Measurements from ENCODE around the gene GRK5. TPM values are rescaled to one million over a fixed set of nuclear protein-coding genes. Genes with fewer than 3 reads are reported as not detected.
"Not testable (repeated sequence)": the region's sequence is repeated elsewhere in the genome, so short reads cannot be mapped to it uniquely, and the experiment has no call there.

GRK5 gene
- total RNA-seq, 1 donor from 2014 or later: 77.6 TPM

DNA sequence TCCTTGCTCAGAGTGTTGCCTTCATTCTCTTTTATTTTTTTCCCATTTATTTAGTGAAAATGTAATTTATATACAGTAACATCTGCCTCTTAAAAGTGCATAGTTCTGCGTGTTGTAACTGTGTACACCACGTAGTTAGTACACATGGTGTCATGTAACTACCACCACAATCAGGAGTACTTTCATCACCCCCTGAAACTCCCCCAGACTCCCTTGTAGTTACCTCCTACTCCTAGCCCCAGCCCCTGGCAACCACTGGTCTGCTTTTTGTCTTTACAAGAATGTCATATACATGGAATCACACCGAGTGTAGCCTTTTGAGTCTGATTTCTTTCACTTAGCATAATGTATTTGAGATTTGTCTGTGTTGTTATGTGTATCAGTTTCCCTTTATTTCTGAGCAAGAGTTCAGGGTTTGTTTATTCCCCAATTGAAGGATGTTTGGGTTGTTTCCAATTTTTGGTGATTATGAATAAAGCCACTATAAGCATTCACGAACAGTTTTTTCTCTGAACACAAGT is 50.6 kb downstream of the GRK5 start:
- Mint-ChIP-seq H3K4me1 (ENCODE audit: low read depth, unreplicated experiment) (peaks cover 33% of the 10 kb centered on the region), H3K9me3 (ENCODE audit: unreplicated experiment) (peaks cover 9% of the 10 kb centered on the region), H3K27ac (ENCODE audit: unreplicated experiment) (peak overlapping the region; percentile 89), H3K4me3 (ENCODE audit: unreplicated experiment) (no peak overlapping the region), H3K27me3 (ENCODE audit: unreplicated experiment) (peaks cover 10% of the 10 kb centered on the region), H3K36me3 (ENCODE audit: unreplicated experiment) (peaks cover 6% of the 10 kb centered on the region)
- TF ChIP-seq, protein P1, sequence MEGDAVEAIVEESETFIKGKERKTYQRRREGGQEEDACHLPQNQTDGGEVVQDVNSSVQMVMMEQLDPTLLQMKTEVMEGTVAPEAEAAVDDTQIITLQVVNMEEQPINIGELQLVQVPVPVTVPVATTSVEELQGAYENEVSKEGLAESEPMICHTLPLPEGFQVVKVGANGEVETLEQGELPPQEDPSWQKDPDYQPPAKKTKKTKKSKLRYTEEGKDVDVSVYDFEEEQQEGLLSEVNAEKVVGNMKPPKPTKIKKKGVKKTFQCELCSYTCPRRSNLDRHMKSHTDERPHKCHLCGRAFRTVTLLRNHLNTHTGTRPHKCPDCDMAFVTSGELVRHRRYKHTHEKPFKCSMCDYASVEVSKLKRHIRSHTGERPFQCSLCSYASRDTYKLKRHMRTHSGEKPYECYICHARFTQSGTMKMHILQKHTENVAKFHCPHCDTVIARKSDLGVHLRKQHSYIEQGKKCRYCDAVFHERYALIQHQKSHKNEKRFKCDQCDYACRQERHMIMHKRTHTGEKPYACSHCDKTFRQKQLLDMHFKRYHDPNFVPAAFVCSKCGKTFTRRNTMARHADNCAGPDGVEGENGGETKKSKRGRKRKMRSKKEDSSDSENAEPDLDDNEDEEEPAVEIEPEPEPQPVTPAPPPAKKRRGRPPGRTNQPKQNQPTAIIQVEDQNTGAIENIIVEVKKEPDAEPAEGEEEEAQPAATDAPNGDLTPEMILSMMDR (IDR thresholded peaks at IDR 0.05; ENCODE audit: partially characterized antibody, unreplicated experiment): no peak
- no peak for DNase-seq

DNA sequence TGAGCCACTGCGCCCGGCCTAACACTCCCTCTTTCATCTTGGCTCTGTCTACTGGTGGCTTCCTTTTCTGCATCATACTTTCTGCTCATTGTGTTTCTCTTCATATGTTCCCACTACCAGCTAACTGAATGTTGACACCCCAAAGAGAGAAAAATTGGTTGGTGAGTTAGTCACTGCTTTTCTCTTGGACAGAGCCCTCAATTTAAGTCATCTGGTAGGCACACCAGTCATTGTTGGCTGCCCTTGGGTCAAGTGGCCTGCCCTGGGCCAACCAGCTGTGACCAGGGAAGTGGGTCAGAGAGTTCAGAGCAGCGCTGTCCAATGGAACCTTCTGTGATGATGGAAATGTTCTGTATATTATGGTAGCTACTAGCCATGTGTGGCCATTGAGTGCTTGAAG is 52.0 kb downstream of the GRK5 start:
- Mint-ChIP-seq H3K36me3 (ENCODE audit: unreplicated experiment) (peaks cover 6% of the 10 kb centered on the region), H3K9me3 (ENCODE audit: unreplicated experiment) (peaks cover 14% of the 10 kb centered on the region), H3K4me1 (ENCODE audit: low read depth, unreplicated experiment) (peaks cover 24% of the 10 kb centered on the region), H3K4me3 (ENCODE audit: unreplicated experiment) (no peak overlapping the region), H3K27me3 (ENCODE audit: unreplicated experiment) (peaks cover 14% of the 10 kb centered on the region), H3K27ac (ENCODE audit: unreplicated experiment) (peak overlapping the region; percentile 53)
- no peak for DNase-seq
- TF ChIP-seq, protein P1 (IDR thresholded peaks at IDR 0.05; ENCODE audit: partially characterized antibody, unreplicated experiment): no peak

DNA sequence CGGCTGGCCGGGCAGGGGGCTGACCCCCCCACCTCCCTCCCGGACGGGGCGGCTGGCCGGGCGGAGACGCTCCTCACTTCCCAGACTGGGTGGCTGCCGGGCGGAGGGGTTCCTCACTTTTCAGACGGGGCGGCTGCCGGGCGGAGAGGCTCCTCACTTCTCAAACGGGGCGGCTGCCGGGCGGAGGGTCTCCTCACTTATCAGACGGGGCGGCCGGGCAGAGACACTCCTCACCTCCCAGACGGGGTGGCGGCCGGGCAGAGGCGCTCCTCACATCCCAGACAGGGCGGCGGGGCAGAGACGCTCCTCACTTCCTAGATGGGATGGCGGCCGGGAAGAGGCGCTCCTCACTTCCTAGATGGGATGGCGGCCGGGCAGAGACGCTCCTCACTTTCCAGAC is 53.6 kb downstream of the GRK5 start:
- H3K36me3 Mint-ChIP-seq (ENCODE audit: unreplicated experiment); DNase-seq; H3K27ac Mint-ChIP-seq (ENCODE audit: unreplicated experiment); H3K4me3 Mint-ChIP-seq (ENCODE audit: unreplicated experiment): not testable (repeated sequence)
- Mint-ChIP-seq H3K4me1 (ENCODE audit: low read depth, unreplicated experiment) (peaks cover 26% of the 10 kb centered on the region), H3K27me3 (ENCODE audit: unreplicated experiment) (peaks cover 14% of the 10 kb centered on the region), H3K9me3 (ENCODE audit: unreplicated experiment) (peaks cover 14% of the 10 kb centered on the region)

DNA sequence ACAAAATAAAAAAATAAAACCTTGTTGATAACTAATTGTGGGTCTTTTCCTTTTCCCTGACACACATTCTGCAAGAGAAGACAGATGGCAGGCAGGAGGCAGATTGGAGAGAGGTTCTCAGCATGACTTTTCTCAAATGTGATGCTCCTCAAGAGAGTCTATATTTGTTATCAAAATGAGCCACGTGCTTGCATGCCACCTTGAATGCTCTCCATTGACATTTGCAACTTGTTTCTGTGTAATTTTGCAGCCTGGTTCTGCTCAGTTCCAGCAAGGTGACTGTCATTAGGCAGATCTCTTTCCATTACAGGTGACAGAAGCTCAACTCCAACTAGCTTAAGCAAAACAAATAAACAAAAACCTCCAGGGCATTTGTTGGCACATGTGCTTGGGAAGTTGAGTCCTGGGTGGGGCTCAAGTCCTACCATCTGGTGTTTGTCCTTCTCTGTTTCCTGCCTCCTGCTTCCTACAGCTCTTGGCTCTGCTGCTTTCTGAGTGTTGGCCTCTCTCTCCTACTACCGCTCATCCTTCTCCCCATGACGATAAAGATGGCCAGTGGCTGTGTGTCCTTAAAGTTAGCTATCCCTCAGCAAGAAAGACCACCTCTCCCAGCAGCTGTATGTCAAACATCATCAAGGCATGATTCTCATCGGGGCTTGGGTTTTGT is 56.7 kb downstream of the GRK5 start:
- H3K4me3 Mint-ChIP-seq (ENCODE audit: unreplicated experiment): peak overlapping the region; percentile 40
- H3K4me1 Mint-ChIP-seq (ENCODE audit: low read depth, unreplicated experiment): peaks cover 32% of the 10 kb centered on the region
- H3K9me3 Mint-ChIP-seq (ENCODE audit: unreplicated experiment): peaks cover 10% of the 10 kb centered on the region
- no peaks in the 10 kb centered on the region for H3K36me3 Mint-ChIP-seq (ENCODE audit: unreplicated experiment)
- TF ChIP-seq, protein P1 (IDR thresholded peaks at IDR 0.05; ENCODE audit: partially characterized antibody, unreplicated experiment): no peak
- H3K27me3 Mint-ChIP-seq (ENCODE audit: unreplicated experiment): peaks cover 11% of the 10 kb centered on the region
- DNase-seq: no peak
- H3K27ac Mint-ChIP-seq (ENCODE audit: unreplicated experiment): peak overlapping the region; percentile 78

DNA sequence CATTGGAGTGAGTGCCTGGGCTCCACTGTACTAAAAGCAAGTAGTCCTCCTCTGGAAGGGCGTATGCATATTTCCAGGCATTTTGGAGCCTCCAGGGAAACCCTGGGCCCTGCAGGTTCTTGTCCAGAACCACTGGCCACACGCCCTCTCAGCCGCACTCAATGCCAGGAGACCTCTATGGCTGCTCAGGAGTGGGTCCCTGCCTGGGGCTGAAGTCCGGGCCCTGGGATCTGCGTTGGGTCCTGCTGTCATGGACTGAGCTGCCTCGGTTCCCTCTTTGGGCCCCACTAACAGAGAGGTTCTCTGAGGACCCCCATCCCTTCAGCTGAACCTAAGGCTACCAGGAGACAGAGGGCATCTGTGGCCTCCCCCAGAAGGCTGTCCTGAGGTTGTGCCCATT is 58.3 kb downstream of the GRK5 start:
- no peak for DNase-seq
- Mint-ChIP-seq H3K4me1 (ENCODE audit: low read depth, unreplicated experiment) (peaks cover 36% of the 10 kb centered on the region), H3K27me3 (ENCODE audit: unreplicated experiment) (peaks cover 11% of the 10 kb centered on the region), H3K4me3 (ENCODE audit: unreplicated experiment) (no peak overlapping the region), H3K27ac (ENCODE audit: unreplicated experiment) (no peak overlapping the region), H3K36me3 (ENCODE audit: unreplicated experiment) (no peaks in the 10 kb centered on the region), H3K9me3 (ENCODE audit: unreplicated experiment) (peaks cover 8% of the 10 kb centered on the region)
- TF ChIP-seq, protein P1 (IDR thresholded peaks at IDR 0.05; ENCODE audit: partially characterized antibody, unreplicated experiment): no peak

All from glutamatergic neuron (in vitro differentiated cells).